CD4-positive, alpha-beta T cell treated with Interleukin-17A for 1 hour (primary cell): ENCODE data around the gene TTLL1.
A peak's percentile ranks its signal among the peaks of the same experiment; 100 is the strongest.
"Not testable (repeated sequence)": the region's sequence is repeated elsewhere in the genome, so short reads cannot be mapped to it uniquely, and the experiment has no call there.

ENCODE experiments used
- DNase-seq: peaks from one replicate; pipeline ENCODE4 v3.0.0-alpha.2; 2020

The TTLL1 gene

GRCh38 chr22:43060183-43060582 lies 29.0 kb downstream of the TTLL1 start:
- DNase-seq, result peak; percentile 22

- no peak for DNase-seq
Measured at GRCh38 chr22:43057641-43058040, 31.6 kb downstream of the TTLL1 start.

GRCh38 chr22:43053176-43053575 lies 36.0 kb downstream of the TTLL1 start:
- no peak for DNase-seq

GRCh38 chr22:43050995-43051394 lies 38.2 kb downstream of the TTLL1 start:
- no peak for DNase-seq

- DNase-seq, result no peak
Measured at GRCh38 chr22:43047605-43048004, 41.6 kb downstream of the TTLL1 start.

GRCh38 chr22:43044290-43044712 lies 44.9 kb downstream of the TTLL1 start:
- DNase-seq, result no peak

- no peak for DNase-seq
Measured at GRCh38 chr22:43042101-43042780, 47.0 kb downstream of the TTLL1 start.

- DNase-seq, result no peak
Measured at GRCh38 chr22:43039800-43040199, 49.4 kb downstream of the TTLL1 start.

- DNase-seq, result no peak
Measured at GRCh38 chr22:43038325-43038724, 50.9 kb downstream of the TTLL1 start.

- DNase-seq, result no peak
Measured at GRCh38 chr22:43036282-43036829, 52.8 kb downstream of the TTLL1 start.

GRCh38 chr22:43035250-43035649 lies 53.9 kb downstream of the TTLL1 start:
- DNase-seq, result no peak

GRCh38 chr22:43031617-43032016 lies 57.6 kb downstream of the TTLL1 start:
- DNase-seq, result no peak

GRCh38 chr22:43018615-43019014 lies 70.6 kb downstream of the TTLL1 start:
- DNase-seq, result no peak

GRCh38 chr22:43017525-43018460 lies 71.4 kb downstream of the TTLL1 start:
- DNase-seq, result no peak

- DNase-seq, result not testable (repeated sequence)
Measured at GRCh38 chr22:43016150-43016549, 73.0 kb downstream of the TTLL1 start.

GRCh38 chr22:43015677-43016042 lies 73.5 kb downstream of the TTLL1 start:
- no peak for DNase-seq

- peak; percentile 99 for DNase-seq
Measured at GRCh38 chr22:43014869-43015676, 74.1 kb downstream of the TTLL1 start, which contains the start of gene PACSIN2. Gene PACSIN2 (minus strand): TSS chr22:43015149. CDS start chr22:42912080, 103,069 bp downstream.

- peak; percentile 71 for DNase-seq
Measured at GRCh38 chr22:43014316-43014868, 74.8 kb downstream of the TTLL1 start.

- peak; percentile 23 for DNase-seq
Measured at GRCh38 chr22:43013355-43014315, 75.6 kb downstream of the TTLL1 start.

- no peak for DNase-seq
Measured at GRCh38 chr22:43012390-43012789, 76.8 kb downstream of the TTLL1 start.

GRCh38 chr22:43011079-43011478 lies 78.1 kb downstream of the TTLL1 start:
- no peak for DNase-seq
